ENCODE measurements around the gene TIAM1.
"Not testable (repeated sequence)": the region's sequence is repeated elsewhere in the genome, so short reads cannot be mapped to it uniquely, and the experiment has no call there.

Gene TIAM1

GRCh38 chr21:31232344-31232743, 111.7 kb downstream of the TIAM1 start:
- Histone ChIP-seq H3K27me3 (replicated peaks; ENCODE audit: control insufficient read depth, insufficient read depth, low read length) (no peaks in the 10 kb centered on the region), H3K4me3 (replicated peaks; ENCODE audit: low read depth, low read length) (no peak overlapping the region), H3K36me3 (ENCODE audit: control insufficient read depth, insufficient read depth, low read length) (no peaks in the 10 kb centered on the region)
- no peak for TF ChIP-seq CTCF (IDR thresholded peaks at IDR 0.05; ENCODE audit: insufficient read depth, low read length, poor library complexity, severe bottlenecking)
- no peak for DNase-seq (ENCODE audit: extremely low read depth, insufficient read length)

GRCh38 chr21:31230937-31231336, 113.1 kb downstream of the TIAM1 start:
- Histone ChIP-seq H3K4me3 (replicated peaks; ENCODE audit: low read depth, low read length) (no peak overlapping the region), H3K27me3 (replicated peaks; ENCODE audit: control insufficient read depth, insufficient read depth, low read length) (no peaks in the 10 kb centered on the region), H3K36me3 (ENCODE audit: control insufficient read depth, insufficient read depth, low read length) (no peaks in the 10 kb centered on the region)
- no peak for DNase-seq (ENCODE audit: extremely low read depth, insufficient read length)
- no peak for TF ChIP-seq CTCF (IDR thresholded peaks at IDR 0.05; ENCODE audit: insufficient read depth, low read length, poor library complexity, severe bottlenecking)

- H3K27me3 ChIP-seq (replicated peaks; ENCODE audit: control insufficient read depth, insufficient read depth, low read length); H3K36me3 ChIP-seq (ENCODE audit: control insufficient read depth, insufficient read depth, low read length); H3K4me3 ChIP-seq (replicated peaks; ENCODE audit: low read depth, low read length); DNase-seq (ENCODE audit: extremely low read depth, insufficient read length): not testable (repeated sequence)
Observed at GRCh38 chr21:31228723-31229122, 115.3 kb downstream of the TIAM1 start.

- Histone ChIP-seq H3K27me3 (replicated peaks; ENCODE audit: control insufficient read depth, insufficient read depth, low read length) (no peaks in the 10 kb centered on the region), H3K36me3 (ENCODE audit: control insufficient read depth, insufficient read depth, low read length) (no peaks in the 10 kb centered on the region), H3K4me3 (replicated peaks; ENCODE audit: low read depth, low read length) (no peak overlapping the region)
- no peak for DNase-seq (ENCODE audit: extremely low read depth, insufficient read length)
- TF ChIP-seq CTCF (IDR thresholded peaks at IDR 0.05; ENCODE audit: insufficient read depth, low read length, poor library complexity, severe bottlenecking): no peak
Observed at GRCh38 chr21:31225713-31226112, 118.3 kb downstream of the TIAM1 start.

GRCh38 chr21:31222142-31222541, 121.9 kb downstream of the TIAM1 start:
- DNase-seq (ENCODE audit: extremely low read depth, insufficient read length): no peak
- Histone ChIP-seq H3K4me3 (replicated peaks; ENCODE audit: low read depth, low read length) (no peak overlapping the region), H3K36me3 (ENCODE audit: control insufficient read depth, insufficient read depth, low read length) (no peaks in the 10 kb centered on the region), H3K27me3 (replicated peaks; ENCODE audit: control insufficient read depth, insufficient read depth, low read length) (no peaks in the 10 kb centered on the region)
- no peak for TF ChIP-seq CTCF (IDR thresholded peaks at IDR 0.05; ENCODE audit: insufficient read depth, low read length, poor library complexity, severe bottlenecking)

GRCh38 chr21:31221043-31221442, 123.0 kb downstream of the TIAM1 start:
- TF ChIP-seq CTCF (IDR thresholded peaks at IDR 0.05; ENCODE audit: insufficient read depth, low read length, poor library complexity, severe bottlenecking): no peak
- no peaks in the 10 kb centered on the region for H3K36me3 ChIP-seq (ENCODE audit: control insufficient read depth, insufficient read depth, low read length)
- no peaks in the 10 kb centered on the region for H3K27me3 ChIP-seq (replicated peaks; ENCODE audit: control insufficient read depth, insufficient read depth, low read length)
- DNase-seq (ENCODE audit: extremely low read depth, insufficient read length): no peak
- H3K4me3 ChIP-seq (replicated peaks; ENCODE audit: low read depth, low read length): no peak overlapping the region

Data from GM06990 (cell line).